ENCODE data around the gene PIGR. TPM values are rescaled to one million over a fixed set of nuclear protein-coding genes. Genes with fewer than 3 reads are reported as not detected.

PIGR gene
- total and polyA plus RNA-seq, 9 of the 15 experiments (the other 6 are each of a cell fraction or from before 2014, with no cell fraction given): 0.01 to 1.5 (median 0.03) TPM; not detected in 4

DNA sequence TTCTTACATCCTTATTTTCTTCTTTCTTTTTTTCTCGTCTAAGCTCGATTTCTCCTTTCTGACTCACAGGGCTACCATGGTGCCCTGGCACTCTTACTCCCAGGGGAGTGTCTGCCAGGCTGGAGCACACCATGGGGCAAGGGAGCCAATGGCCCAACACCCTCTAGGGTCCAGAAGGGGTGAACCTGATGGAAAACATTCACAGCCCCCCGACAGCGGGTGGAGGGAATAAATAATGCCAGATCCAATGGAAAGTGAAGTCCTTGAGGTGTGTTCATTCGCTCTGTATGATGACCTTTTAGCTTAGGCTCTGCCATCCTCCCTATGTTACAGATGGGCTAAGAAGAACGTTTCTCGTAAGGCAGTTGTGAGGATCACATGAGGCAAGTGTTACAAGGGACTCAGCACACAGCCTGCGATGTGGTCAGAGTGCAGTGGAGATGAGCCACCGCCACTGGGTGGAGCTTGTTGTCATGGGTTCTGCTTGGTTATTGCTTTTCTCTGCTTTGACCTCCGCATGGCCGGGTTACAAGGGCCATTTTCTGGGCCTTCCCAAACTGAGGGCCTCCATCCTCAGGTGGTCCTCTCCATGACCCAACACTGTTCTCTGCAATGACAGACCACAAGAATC, 21.0 kb downstream of the PIGR start (continued):
- TF ChIP-seq RBM14 (IDR thresholded peaks at IDR 0.05; ENCODE audit: borderline replicate concordance, insufficient read depth, low read depth, low read length) (no peak), CHD4 (IDR thresholded peaks at IDR 0.05; ENCODE audit: insufficient read depth, insufficient replicate concordance, low read depth, low read length, poor library complexity, severe bottlenecking) (no peak), CEBPG (CRISPR knock-in tag; IDR thresholded peaks at IDR 0.05) (peak; percentile 54; the same call in 1 of the 2 replicates), CEBPG (tag; conservative IDR thresholded peaks at IDR 0.05 in 1 of 2, IDR thresholded peaks at IDR 0.05 in 1 of 2) (no peak), ARHGAP35 (IDR thresholded peaks at IDR 0.05; ENCODE audit: partially characterized antibody) (no peak), FUS (optimal IDR thresholded peaks at IDR 0.05; ENCODE audit: low read depth, low read length) (no peak), SRSF7 (optimal IDR thresholded peaks at IDR 0.05; ENCODE audit: low read depth, low read length) (no peak), TAL1 (IDR thresholded peaks at IDR 0.05) (no peak), ATF1 (CRISPR knock-in tag; IDR thresholded peaks at IDR 0.05) (no peak), ATF1 (tag; IDR thresholded peaks at IDR 0.05) (0 out of 2 replicates have a peak, but pooled peaks have one; percentile 21), ERF (CRISPR knock-in tag; IDR thresholded peaks at IDR 0.05) (no peak), SRF (CRISPR knock-in tag; IDR thresholded peaks at IDR 0.05) (0 out of 4 replicates have a peak, but pooled peaks of 1 of the 2 experiments have one; percentile 20), ZNF184 (CRISPR knock-in tag; IDR thresholded peaks at IDR 0.05) (no peak), ESRRA (IDR thresholded peaks at IDR 0.05; ENCODE audit: borderline replicate concordance, low read depth) (peak; percentile 28; the same call in 1 of the 2 replicates)
- TF ChIP-seq, protein P1, sequence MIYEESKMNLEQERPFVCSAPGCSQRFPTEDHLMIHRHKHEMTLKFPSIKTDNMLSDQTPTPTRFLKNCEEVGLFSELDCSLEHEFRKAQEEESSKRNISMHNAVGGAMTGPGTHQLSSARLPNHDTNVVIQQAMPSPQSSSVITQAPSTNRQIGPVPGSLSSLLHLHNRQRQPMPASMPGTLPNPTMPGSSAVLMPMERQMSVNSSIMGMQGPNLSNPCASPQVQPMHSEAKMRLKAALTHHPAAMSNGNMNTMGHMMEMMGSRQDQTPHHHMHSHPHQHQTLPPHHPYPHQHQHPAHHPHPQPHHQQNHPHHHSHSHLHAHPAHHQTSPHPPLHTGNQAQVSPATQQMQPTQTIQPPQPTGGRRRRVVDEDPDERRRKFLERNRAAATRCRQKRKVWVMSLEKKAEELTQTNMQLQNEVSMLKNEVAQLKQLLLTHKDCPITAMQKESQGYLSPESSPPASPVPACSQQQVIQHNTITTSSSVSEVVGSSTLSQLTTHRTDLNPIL (CRISPR knock-in tag; IDR thresholded peaks at IDR 0.05): no peak
- TF ChIP-seq, protein P2, sequence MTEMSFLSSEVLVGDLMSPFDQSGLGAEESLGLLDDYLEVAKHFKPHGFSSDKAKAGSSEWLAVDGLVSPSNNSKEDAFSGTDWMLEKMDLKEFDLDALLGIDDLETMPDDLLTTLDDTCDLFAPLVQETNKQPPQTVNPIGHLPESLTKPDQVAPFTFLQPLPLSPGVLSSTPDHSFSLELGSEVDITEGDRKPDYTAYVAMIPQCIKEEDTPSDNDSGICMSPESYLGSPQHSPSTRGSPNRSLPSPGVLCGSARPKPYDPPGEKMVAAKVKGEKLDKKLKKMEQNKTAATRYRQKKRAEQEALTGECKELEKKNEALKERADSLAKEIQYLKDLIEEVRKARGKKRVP (CRISPR knock-in tag; IDR thresholded peaks at IDR 0.05): no peak
- TF ChIP-seq, protein P3, sequence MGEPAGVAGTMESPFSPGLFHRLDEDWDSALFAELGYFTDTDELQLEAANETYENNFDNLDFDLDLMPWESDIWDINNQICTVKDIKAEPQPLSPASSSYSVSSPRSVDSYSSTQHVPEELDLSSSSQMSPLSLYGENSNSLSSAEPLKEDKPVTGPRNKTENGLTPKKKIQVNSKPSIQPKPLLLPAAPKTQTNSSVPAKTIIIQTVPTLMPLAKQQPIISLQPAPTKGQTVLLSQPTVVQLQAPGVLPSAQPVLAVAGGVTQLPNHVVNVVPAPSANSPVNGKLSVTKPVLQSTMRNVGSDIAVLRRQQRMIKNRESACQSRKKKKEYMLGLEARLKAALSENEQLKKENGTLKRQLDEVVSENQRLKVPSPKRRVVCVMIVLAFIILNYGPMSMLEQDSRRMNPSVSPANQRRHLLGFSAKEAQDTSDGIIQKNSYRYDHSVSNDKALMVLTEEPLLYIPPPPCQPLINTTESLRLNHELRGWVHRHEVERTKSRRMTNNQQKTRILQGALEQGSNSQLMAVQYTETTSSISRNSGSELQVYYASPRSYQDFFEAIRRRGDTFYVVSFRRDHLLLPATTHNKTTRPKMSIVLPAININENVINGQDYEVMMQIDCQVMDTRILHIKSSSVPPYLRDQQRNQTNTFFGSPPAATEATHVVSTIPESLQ (CRISPR knock-in tag; IDR thresholded peaks at IDR 0.05): no peak
- TF ChIP-seq, protein P4, sequence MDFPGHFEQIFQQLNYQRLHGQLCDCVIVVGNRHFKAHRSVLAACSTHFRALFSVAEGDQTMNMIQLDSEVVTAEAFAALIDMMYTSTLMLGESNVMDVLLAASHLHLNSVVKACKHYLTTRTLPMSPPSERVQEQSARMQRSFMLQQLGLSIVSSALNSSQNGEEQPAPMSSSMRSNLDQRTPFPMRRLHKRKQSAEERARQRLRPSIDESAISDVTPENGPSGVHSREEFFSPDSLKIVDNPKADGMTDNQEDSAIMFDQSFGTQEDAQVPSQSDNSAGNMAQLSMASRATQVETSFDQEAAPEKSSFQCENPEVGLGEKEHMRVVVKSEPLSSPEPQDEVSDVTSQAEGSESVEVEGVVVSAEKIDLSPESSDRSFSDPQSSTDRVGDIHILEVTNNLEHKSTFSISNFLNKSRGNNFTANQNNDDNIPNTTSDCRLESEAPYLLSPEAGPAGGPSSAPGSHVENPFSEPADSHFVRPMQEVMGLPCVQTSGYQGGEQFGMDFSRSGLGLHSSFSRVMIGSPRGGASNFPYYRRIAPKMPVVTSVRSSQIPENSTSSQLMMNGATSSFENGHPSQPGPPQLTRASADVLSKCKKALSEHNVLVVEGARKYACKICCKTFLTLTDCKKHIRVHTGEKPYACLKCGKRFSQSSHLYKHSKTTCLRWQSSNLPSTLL (IDR thresholded peaks at IDR 0.05): no peak
- TF ChIP-seq, protein P5, sequence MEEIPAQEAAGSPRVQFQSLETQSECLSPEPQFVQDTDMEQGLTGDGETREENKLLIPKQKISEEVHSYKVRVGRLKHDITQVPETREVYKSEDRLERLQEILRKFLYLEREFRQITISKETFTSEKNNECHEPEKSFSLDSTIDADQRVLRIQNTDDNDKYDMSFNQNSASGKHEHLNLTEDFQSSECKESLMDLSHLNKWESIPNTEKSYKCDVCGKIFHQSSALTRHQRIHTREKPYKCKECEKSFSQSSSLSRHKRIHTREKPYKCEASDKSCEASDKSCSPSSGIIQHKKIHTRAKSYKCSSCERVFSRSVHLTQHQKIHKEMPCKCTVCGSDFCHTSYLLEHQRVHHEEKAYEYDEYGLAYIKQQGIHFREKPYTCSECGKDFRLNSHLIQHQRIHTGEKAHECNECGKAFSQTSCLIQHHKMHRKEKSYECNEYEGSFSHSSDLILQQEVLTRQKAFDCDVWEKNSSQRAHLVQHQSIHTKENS (CRISPR knock-in tag; IDR thresholded peaks at IDR 0.05): no peak
